ENCODE data around the gene MYO9A. TPM values are rescaled to one million over a fixed set of nuclear protein-coding genes. Genes with fewer than 3 reads are reported as not detected.

MYO9A gene
- total RNA-seq, 1 experiment from 2014 or later, result 23.0 TPM

DNA sequence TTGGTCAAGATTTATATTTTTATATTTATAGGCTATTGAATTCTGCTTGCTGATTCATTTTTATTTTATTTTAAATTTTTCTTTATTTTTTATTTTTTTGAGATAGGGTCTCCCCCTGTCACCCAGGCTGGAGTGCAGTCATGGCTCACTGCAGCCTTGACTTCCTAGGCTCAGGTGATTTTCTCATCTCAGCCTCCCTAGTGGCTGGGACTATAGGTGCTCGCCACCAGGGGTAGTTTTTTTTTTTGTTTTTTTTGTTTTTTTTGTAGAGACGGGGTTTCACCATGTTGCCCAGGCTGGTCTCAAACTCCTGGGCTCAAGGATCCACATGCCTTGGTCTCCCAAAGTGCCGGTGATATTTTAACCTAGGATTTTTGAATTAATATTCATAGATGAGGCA lies 276.4 kb downstream of the MYO9A start:
- Histone ChIP-seq H4K20me1 (ENCODE audit: insufficient read depth) (no peaks in the 10 kb centered on the region), H3K4me3 (replicated peaks in 1 of 2; ENCODE audit: low read depth in 1 of 2, low read length in 2 of 2) (no peak overlapping the region), H3K79me2 (ENCODE audit: insufficient read depth, low read length) (no peaks in the 10 kb centered on the region), H3K9me2 (ENCODE audit: insufficient read depth) (no peaks in the 10 kb centered on the region), H3K27me3 (ENCODE audit: insufficient read depth, low read length) (no peaks in the 10 kb centered on the region), H3K27ac (ENCODE audit: low read depth, low read length) (no peak overlapping the region), H3K4me1 (ENCODE audit: control insufficient read depth in 1 of 2, insufficient read depth in 2 of 2, low read length in 2 of 2) (no peaks in the 10 kb centered on the region), H2AFZ (ENCODE audit: low read depth, low read length, poor library complexity, severe bottlenecking) (no peak overlapping the region), H3K9ac (ENCODE audit: low read length) (no peak overlapping the region), H3K36me3 (ENCODE audit: control insufficient read depth in 1 of 2, insufficient read depth in 2 of 2, low read length in 2 of 2) (no peaks in the 10 kb centered on the region), H3K4me2 (ENCODE audit: low read length) (no peak overlapping the region), H3K9me3 (ENCODE audit: control insufficient read depth in 1 of 2, insufficient read depth in 1 of 2, low read depth in 1 of 2, low read length in 2 of 2) (no peaks in the 10 kb centered on the region)
- ATAC-seq (peak; percentile 57; the same call in 1 of the 2 replicates), DNase-seq (ENCODE audit: low read depth, low spot score) (no peak)
- RAD21 ChIA-PET (ENCODE audit: low non-redundant PET in 1 of 2, low total read pairs in 2 of 2, uncharacterized antibody in 2 of 2, unreplicated experiment in 2 of 2), result no interaction called here
- BruUV-seq (replicated peaks), result no TSS peak
- intact Hi-C loops (cut with micrococcal nuclease), result no loop called here
- POLR2A ChIA-PET, result no interaction called here
- CTCF ChIA-PET, result no interaction called here
- TF ChIP-seq, protein P1, sequence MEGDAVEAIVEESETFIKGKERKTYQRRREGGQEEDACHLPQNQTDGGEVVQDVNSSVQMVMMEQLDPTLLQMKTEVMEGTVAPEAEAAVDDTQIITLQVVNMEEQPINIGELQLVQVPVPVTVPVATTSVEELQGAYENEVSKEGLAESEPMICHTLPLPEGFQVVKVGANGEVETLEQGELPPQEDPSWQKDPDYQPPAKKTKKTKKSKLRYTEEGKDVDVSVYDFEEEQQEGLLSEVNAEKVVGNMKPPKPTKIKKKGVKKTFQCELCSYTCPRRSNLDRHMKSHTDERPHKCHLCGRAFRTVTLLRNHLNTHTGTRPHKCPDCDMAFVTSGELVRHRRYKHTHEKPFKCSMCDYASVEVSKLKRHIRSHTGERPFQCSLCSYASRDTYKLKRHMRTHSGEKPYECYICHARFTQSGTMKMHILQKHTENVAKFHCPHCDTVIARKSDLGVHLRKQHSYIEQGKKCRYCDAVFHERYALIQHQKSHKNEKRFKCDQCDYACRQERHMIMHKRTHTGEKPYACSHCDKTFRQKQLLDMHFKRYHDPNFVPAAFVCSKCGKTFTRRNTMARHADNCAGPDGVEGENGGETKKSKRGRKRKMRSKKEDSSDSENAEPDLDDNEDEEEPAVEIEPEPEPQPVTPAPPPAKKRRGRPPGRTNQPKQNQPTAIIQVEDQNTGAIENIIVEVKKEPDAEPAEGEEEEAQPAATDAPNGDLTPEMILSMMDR (IDR thresholded peaks at IDR 0.05 in 2 of 3, conservative IDR thresholded peaks at IDR 0.05 in 1 of 3; ENCODE audit: borderline replicate concordance in 1 of 3, insufficient read depth in 1 of 3, low read depth in 2 of 3, low read length in 2 of 3), result 0 out of 6 replicates have a peak, but pooled peaks of 1 of the 3 experiments have one; percentile 11
- TF ChIP-seq POLR2A (IDR thresholded peaks at IDR 0.05; ENCODE audit: borderline replicate concordance, extremely low read depth, insufficient read depth, insufficient read length), result no peak

- DNase-seq (ENCODE audit: low read depth, low spot score), result no peak
- no peaks in the 10 kb centered on the region for H4K20me1 ChIP-seq (ENCODE audit: insufficient read depth)
- H3K79me2 ChIP-seq (ENCODE audit: insufficient read depth, low read length), result no peaks in the 10 kb centered on the region
- H3K4me1 ChIP-seq (ENCODE audit: control insufficient read depth in 1 of 2, insufficient read depth in 2 of 2, low read length in 2 of 2), result no peaks in the 10 kb centered on the region
- no peak overlapping the region for H2AFZ ChIP-seq (ENCODE audit: low read depth, low read length, poor library complexity, severe bottlenecking)
- BruUV-seq (replicated peaks), result no TSS peak
- CTCF ChIA-PET, result no interaction called here
- H3K9me2 ChIP-seq (ENCODE audit: insufficient read depth), result no peaks in the 10 kb centered on the region
- no peak overlapping the region for H3K9ac ChIP-seq (ENCODE audit: low read length)
- intact Hi-C loops (cut with micrococcal nuclease), result no loop called here
- no peak overlapping the region for H3K4me3 ChIP-seq (replicated peaks in 1 of 2; ENCODE audit: low read depth in 1 of 2, low read length in 2 of 2)
- peaks cover 0 to 8% of the 10 kb centered on the region in 2 experiments; a peak in 1 of 4 replicates for H3K36me3 ChIP-seq (ENCODE audit: control insufficient read depth in 1 of 2, insufficient read depth in 2 of 2, low read length in 2 of 2)
- RAD21 ChIA-PET (ENCODE audit: low non-redundant PET in 1 of 2, low total read pairs in 2 of 2, uncharacterized antibody in 2 of 2, unreplicated experiment in 2 of 2), result no interaction called here
- TF ChIP-seq ZFX (IDR thresholded peaks at IDR 0.05), result no peak
- no peak for TF ChIP-seq SIN3A (IDR thresholded peaks at IDR 0.05; ENCODE audit: low read depth)
- TF ChIP-seq, protein P1 (IDR thresholded peaks at IDR 0.05 in 2 of 3, conservative IDR thresholded peaks at IDR 0.05 in 1 of 3; ENCODE audit: borderline replicate concordance in 1 of 3, insufficient read depth in 1 of 3, low read depth in 2 of 3, low read length in 2 of 3), result no peak
- no peak for TF ChIP-seq CEBPB (IDR thresholded peaks at IDR 0.05; ENCODE audit: low read depth)
- no peak for TF ChIP-seq CBX3 (IDR thresholded peaks at IDR 0.05; ENCODE audit: low read depth)
- no peak for TF ChIP-seq FOSL1 (IDR thresholded peaks at IDR 0.05; ENCODE audit: low read depth)
- no peak for TF ChIP-seq ZNF274 (IDR thresholded peaks at IDR 0.05; ENCODE audit: low read depth, low read length)
- TF ChIP-seq, protein P2, sequence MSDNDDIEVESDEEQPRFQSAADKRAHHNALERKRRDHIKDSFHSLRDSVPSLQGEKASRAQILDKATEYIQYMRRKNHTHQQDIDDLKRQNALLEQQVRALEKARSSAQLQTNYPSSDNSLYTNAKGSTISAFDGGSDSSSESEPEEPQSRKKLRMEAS (IDR thresholded peaks at IDR 0.05), result no peak
- TF ChIP-seq EGR1 (IDR thresholded peaks at IDR 0.05; ENCODE audit: low read depth), result no peak
- TF ChIP-seq EZH2 (IDR thresholded peaks at IDR 0.05), result no peak
- no peak for TF ChIP-seq EZH2phosphoT487 (IDR thresholded peaks at IDR 0.05; ENCODE audit: borderline replicate concordance)
- TF ChIP-seq, protein P3, sequence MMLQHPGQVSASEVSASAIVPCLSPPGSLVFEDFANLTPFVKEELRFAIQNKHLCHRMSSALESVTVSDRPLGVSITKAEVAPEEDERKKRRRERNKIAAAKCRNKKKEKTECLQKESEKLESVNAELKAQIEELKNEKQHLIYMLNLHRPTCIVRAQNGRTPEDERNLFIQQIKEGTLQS (IDR thresholded peaks at IDR 0.05), result no peak
- TF ChIP-seq RAD21 (IDR thresholded peaks at IDR 0.05; ENCODE audit: low read depth), result no peak
- TF ChIP-seq TCF7L2 (IDR thresholded peaks at IDR 0.05; ENCODE audit: borderline replicate concordance, extremely low read depth, insufficient read depth, insufficient read length), result no peak
- no peak overlapping the region for H3K27ac ChIP-seq (ENCODE audit: low read depth, low read length)
- no peaks in the 10 kb centered on the region for H3K27me3 ChIP-seq (ENCODE audit: insufficient read depth, low read length)
- ATAC-seq, result no peak
- H3K9me3 ChIP-seq (ENCODE audit: control insufficient read depth in 1 of 2, insufficient read depth in 1 of 2, low read depth in 1 of 2, low read length in 2 of 2), result no peaks in the 10 kb centered on the region
- H3K4me2 ChIP-seq (ENCODE audit: low read length), result no peak overlapping the region
- POLR2A ChIA-PET, result no interaction called here
Observed at GRCh38 chr15:71830981-71831380, 287.0 kb downstream of the MYO9A start.
